A673 (cell line): ENCODE measurements around the gene STAG1.

Source experiments
- EZH2 ChIP-seq: fragments of 200-600 bp; sonication (generic); IDR thresholded peaks from 2 replicates; pipeline ENCODE4 v1.6.1; 2017; ENCODE audit warnings: borderline replicate concordance, low read depth, mild to moderate bottlenecking, mixed read lengths, antibody characterized with exemption, low read length; ENCODE audit not compliant: poor library complexity, severe bottlenecking
- TF ChIP-seq, protein P1 (sequence below): fragments of 300-800, 200-600 bp; sonication (generic); conservative IDR thresholded peaks from 2 replicates; pipeline ENCODE4 v1.5.1; 2017; ENCODE audit warnings: low read depth, mild to moderate bottlenecking, antibody characterized with exemption, low read length, moderate library complexity, mixed read lengths

DNA sequence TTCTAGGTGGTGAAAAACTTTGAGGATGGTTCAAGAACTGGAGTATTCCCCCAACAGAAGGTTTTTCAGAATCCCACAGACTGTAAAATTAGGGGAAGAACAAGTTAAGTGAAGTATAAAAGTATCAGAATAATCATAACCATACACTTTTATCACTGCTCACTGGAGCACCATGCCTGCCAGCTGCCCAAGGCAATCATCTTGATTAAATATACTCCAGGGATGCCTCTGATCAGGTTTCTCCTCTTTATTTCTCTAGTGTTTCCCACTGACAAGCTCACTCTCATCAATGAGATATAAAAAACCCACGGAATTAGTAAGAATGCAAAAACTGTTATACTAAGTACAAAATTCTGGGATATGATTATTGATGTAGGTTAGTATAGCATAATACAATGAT is 108.0 kb downstream of the STAG1 start:
- TF ChIP-seq, protein P1, sequence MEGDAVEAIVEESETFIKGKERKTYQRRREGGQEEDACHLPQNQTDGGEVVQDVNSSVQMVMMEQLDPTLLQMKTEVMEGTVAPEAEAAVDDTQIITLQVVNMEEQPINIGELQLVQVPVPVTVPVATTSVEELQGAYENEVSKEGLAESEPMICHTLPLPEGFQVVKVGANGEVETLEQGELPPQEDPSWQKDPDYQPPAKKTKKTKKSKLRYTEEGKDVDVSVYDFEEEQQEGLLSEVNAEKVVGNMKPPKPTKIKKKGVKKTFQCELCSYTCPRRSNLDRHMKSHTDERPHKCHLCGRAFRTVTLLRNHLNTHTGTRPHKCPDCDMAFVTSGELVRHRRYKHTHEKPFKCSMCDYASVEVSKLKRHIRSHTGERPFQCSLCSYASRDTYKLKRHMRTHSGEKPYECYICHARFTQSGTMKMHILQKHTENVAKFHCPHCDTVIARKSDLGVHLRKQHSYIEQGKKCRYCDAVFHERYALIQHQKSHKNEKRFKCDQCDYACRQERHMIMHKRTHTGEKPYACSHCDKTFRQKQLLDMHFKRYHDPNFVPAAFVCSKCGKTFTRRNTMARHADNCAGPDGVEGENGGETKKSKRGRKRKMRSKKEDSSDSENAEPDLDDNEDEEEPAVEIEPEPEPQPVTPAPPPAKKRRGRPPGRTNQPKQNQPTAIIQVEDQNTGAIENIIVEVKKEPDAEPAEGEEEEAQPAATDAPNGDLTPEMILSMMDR: no peak
- no peak for TF ChIP-seq EZH2
